CD4-positive, alpha-beta T cell treated with Interleukin-15 for 1 hour (primary cell): ENCODE data around the gene ATXN10.

Experiments used
- DNase-seq: peaks from one replicate; pipeline ENCODE4 v3.0.0-alpha.2; 2020

Gene ATXN10

DNA sequence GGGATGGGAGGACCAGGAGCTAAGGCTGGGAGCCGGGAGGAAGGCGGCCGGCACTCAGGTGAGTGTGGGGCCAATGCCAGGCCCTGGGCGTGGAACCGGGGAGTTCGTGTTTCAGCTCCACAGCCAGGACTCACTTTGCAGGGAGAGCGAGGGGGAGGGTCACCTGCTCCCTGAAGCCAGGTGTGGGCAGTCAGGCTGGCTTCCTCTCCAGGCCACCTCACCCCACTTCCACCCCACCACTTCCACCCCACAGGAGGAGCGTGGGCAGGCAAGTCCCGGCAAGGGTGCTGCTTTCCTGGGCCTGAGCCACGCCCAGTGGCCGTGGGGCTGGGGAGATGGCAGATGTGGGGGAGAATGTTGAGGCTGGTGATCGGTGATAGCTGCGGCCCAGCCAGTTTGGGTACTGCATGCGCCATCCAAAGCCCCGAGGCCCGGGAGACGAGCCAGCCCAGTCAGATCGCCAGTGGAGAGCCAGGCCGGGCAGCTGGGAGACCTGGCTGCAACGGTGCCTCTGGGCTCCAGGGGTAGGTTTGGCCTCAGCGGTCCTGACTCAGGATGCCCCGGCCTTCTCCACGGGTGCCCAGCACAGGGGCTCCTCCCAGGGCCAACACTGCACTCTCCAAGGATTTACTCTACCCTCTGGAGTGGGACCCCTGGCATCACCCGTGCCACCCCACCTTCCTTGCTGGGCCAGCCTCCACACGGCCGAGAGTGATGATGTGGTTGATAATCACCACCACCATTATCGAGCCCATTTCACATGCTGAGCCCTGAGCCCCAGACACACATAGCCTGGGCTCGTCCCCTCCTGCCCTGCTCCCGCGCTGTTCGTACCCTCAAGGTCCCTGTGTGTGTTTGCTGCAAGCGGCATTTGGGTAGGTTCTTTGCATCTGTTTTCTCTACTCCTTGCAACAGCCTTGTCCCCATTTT is 211.5 kb downstream of the ATXN10 start:
- DNase-seq = peak; percentile 9

DNA sequence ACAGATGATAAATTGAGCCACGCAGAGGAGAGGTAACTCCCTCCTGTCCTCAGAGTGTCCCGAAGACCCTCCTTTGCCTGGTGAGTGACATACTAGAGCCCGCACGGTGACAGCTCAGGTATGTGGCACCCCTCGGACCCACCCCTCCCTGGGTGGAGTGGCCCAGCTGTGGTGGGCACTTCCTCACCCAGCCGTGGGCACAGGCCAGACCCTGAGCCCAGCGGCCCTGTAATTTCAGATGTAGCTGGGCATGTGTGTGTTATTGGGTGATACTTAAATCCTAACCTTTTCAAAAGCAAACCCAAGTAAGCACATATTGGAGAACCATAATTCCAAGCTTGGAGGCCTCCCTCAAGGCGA is 212.2 kb downstream of the ATXN10 start:
- peak; percentile 10 for DNase-seq

DNA sequence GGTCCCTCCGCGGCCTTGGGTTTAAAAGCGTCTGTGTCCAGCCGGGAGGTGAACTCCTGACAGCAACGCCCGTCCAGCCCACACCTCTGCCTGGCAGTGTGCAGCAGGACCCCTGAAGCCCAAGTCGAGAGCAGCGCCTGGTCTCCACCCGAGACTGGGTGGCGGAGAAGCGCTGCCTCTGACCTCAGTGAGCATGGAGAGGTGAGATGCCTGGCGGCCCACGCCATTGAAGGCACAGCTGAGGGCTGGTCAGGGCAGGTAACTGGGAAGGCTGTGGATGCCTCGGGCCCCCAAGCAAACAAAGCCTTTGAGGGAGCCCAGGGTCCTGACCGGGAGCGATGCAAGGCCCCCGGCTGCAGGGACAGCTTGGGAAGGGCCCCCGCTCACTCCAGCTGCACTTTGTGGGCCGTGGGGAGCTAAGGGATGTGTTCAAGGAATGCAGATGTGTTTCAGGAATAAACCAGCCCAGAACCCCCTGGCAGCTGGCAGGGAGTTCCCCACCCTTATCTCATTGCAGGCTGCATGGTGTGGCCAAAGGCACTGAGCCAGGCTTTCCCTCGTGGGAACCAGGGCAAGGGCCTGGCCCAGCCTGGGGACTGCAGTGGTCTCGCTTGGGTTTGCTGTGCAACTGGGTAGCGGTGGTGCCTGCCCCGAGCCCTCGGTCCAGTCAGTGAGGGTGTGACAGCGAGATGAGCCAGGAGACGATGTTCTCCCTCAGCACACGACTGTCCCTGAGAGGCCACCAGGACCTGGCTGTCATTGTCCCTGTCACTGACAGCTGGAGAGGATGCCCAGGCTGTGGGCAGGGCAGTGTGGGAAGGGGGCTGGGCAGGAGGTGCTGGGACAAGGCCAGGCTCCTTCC is 212.8 kb downstream of the ATXN10 start:
- peak; percentile 14 for DNase-seq

DNA sequence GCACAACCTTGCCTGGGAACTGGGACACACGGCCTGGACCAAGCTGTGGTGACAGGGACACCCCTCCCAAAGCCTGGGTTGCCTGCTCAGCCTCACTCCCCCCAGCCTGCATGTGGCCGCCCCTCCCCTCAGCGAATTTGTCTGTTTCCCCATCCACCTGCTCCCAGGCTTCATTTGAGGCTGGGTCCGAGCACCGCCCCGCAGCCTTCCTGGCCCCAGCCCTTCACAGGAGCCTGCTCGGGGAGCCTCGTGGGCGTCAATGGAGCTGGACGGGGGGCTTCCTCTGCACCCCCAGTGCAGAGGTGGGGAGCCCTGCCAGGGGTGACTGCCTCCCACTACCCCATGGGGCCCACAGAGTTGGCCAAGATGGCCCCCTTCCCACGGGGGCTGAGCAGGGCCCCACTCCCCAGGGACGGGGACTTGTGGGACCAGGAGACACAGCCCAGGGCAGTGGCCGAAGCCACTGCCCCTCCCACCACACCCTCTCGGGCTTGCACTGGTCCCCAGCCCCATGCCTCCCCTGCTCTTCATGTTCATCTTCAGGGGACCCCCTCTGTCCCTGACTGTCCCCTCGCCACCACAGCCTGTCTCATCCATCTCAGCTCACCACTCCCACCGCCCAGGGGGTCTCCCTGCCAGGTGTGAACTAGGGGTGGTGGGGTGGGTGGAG is 213.7 kb downstream of the ATXN10 start:
- DNase-seq = peak; percentile 4

DNA sequence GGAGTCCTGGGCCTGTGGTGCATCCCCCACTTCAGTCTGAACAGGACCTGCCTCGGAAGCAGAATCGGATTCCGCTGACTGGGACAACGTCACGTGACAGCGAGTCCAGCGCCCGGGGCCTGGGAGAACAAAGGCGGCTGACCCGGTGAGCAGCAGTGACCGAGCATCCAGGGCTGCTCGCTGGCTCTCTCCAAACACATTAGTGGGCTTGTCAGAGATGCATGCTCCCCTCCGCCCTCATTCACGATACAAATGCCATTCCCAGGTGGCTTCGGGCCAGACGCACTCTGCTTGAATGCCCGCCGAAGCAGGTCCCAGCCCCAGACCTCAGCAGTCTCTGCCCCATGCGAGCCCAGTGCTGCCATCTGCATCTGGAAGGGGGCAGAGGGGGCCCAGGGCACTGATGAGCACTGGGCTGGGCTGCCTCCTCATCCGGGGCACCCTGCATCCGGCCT is 214.3 kb downstream of the ATXN10 start:
- peak; percentile 10 for DNase-seq

DNA sequence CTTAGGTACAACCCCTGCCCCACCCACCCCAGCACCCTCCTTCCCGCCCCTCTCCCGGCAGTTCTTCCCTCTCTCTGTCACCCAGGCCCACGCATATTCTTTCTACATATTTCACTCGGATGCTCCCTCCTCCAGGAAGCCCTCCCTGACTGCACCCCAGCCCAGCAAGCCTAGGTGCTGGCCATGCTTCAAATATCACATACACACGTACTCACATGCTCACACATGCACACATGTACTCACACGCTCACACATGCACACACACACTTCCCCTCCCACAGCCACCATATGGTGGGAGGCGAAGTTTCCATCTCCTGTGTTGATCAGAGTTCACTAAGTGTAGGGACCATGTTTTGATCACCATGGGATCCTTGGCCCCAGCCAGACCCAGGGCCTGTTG is 214.9 kb downstream of the ATXN10 start:
- DNase-seq = peak; percentile 6

DNA sequence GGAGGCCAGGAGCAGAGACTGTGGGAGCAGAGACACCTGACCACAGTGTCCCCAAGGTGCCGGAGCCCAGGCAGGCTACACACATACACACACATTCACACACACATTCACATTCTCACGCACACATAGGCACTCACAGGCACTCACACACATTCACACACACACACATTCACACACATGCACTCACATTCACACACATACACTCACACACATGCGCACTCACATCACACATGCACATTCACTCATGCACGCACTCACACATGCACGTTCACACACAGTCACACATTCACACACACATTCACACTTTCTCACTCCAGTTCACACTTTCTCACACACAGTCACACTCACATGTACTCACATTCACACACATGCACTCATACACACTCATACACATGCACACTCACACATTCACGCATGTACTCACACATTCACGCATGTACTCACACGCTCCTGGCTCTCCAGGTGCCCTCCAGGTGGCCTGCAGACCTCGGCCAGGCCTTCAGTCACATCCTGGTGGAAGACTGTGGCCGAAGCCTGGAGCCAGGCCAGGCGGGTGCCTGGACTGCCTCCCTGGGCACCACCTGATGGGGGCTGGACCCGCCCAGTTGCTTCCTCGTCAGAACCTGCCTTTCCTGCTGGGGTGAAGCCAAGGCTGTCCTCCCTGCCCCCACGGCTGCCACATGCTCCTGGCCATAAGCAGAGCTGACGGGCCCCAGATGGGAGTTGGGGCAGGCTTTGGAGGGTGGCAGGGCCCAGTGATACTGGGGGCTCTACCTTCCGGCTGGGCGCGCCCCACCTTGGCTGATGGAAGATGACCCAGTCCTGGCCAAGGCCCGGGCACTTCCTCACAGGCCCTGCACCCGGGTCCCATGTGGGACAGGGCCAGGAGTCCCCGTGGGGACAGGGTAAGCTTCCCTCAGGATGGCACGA is 215.8 kb downstream of the ATXN10 start:
- DNase-seq = no peak

DNA sequence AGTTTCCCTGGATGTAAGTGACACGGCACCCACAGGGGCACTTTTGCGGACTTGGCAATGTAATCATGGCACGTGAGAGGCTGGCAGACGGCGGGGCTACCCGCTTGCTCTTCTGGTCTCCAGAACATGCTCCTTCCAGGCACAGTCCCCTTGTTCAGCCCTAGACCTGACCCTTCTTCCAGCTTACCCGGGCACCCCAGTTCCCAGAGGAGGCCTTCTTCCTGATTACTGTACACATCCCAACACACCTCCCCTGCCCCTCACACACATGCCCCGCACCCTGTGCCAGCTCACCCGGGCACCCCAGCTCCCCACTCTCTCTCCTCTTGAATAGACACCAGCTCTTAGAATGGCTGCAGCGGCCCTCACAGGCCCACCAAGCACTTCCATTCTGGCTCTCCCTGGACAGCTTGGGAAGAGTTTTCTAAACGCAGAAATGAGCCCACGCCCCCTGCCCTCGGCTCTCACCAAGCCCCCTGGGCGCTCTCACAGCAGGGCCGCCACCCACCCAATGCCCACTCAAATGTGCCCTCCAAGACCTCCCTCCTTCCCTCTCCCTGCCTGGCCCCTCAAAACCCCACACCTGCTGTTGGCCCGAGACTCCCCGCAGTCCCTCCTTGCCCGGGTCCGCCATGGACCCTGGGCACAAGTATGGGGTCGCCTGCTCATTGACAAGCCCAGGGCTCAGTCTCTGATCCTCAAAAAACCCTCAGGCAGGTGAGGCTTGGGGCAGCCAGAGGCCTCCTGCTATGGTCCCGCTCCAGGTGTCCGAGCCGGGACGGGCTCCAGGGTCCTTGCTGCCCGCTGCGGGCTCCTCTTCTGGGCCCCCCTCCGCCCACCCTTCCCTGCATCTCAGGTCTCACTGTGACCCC is 216.8 kb downstream of the ATXN10 start:
- no peak for DNase-seq

DNA sequence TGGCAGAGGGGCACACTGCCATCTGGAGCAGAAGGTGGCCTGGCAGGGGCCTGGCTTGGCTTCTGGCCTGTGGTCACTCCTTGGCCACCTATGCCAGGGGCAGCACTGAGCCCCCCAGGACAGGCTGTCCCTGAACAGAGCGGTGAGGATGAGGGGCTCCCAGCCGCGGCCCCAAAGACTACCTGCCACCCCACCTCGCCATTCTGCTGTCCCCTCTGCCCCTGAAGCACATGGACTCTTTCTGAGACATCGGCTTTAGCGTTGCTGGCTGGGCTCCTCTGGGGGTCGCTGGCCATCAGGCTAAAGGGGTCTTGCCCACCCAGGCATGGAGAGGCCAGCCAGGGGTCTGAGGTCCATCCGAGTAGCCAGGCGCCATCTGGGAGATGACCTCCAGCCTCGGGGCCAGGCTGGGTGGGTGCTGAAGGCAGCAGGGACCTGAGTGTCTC is 217.5 kb downstream of the ATXN10 start:
- DNase-seq = no peak

DNA sequence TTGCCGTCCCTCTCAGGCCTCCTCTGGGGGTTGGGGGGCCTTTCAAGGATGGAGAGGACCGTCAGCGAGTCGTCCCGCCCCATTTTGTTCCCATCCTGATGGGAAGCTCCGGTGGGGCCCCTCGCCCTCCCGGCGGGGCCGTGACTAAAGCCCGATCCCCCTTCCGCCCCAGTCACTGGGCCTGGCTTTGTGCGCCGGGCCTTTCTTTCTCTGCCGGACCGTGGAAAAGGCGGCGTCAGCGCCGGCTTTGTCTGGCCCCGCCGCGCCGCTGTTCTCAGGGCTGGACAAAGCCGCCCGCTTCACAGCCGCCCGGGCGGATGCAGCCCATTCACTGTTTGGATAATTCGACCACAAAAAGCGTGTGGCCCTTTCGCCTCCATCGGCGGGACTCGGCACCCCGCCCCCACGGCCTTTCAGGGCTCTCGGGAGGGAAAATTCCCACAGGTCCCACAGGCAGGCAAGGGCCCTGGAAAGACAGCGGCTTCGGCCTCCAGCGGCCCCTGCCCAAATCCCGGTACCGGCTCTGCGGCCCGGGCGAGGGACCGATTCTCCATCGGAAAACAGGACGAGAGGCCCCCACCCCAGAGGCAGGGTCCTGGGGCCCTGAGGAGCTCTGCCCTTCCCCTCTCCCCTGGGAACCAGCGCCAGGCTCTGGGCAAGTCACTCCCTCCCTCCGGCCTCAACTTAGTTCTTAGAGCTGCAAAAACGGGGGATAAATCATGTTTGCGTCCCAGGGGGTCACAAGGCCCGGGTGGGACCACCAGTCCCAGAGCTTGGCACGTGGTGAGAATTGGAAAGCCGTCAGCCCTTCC is 218.1 kb downstream of the ATXN10 start:
- DNase-seq = no peak

DNA sequence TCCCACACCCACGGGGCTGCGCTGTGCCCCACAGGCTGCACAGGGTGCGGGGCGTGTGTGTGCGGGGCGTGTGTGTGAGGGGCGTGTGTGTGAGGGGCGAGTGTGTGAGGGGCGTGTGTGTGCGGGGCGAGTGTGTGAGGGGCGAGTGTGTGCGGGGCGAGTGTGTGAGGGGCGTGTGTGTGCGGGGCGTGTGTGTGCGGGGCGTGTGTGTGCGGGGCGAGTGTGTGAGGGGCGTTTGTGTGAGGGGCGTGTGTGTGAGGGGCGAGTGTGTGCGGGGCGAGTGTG is 218.7 kb downstream of the ATXN10 start:
- no peak for DNase-seq

DNA sequence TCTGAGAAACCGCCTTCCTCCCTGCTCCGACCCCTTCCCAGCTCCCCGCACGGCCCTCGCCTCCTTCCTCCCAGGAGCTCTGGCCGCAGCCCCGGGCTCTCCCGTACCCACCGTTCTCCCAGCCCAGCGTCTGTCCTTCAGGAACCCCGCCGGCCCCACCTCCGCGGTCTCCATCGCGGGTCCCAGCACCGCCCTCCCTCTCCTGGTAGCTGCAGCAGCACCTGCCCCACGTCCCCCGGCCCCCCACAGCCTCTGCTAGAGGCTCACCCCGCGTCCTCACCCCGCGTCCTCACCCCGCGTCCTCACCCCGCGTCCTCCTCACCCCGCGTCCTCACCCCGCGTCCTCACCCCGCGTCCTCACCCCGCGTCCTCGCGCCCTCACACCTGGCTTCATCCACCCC is 219.4 kb downstream of the ATXN10 start:
- no peak for DNase-seq

DNA sequence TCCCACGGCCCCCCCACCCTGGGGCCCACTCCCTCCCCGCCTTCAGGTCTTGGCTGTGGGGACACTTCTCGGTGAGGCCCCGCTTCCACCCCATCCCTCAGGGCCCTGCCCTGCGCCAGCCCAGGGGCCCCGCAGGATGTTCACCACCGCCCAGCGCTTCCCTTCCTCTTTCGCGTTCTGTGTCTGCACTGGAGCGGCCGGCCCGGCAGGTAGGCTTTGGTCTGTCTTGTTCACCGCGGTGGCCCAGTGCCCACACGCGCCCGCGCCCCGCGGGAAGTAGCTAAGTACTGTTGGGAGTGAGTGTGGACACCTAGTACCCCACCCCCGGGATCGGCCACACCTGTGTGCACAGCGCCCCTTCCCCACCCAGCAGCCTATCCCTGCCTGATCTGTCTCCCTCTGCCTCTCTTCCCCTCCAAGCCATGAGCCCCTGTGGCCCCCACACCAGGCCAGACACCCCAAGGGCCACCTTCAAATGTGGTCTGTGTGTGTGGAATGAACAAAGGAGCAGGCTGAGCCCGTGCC is 219.9 kb downstream of the ATXN10 start:
- no peak for DNase-seq

DNA sequence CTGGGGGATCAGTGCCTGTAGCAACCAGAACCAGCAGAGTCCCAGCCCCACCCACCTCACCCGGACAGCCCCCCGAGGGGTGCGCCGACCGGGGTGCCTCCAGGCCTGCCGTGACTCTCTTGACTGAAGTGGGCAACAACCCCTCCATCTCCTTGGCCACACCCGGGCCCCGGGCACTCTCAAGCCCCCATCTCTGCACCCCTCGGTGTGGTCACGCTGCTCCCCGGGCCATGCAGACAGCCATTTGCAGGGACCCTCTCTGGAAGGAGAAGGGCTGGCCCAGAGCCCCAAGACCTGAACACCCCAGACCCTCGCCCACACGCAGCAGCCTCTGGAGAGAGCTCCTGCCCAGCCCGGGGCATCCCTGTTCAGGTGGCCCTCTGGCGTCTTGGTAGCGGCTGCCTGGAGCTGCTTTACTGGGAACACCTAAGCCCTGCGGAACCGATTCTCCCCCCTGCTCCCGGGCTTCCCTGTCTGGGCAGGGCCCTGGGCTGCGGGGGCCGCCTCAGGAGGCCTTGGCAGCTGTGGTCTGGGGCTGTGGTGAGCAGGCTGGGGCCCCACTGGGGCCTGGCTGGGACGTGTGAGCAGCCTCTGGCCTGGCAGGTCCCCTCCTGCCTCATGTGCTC is 220.5 kb downstream of the ATXN10 start:
- DNase-seq = no peak

DNA sequence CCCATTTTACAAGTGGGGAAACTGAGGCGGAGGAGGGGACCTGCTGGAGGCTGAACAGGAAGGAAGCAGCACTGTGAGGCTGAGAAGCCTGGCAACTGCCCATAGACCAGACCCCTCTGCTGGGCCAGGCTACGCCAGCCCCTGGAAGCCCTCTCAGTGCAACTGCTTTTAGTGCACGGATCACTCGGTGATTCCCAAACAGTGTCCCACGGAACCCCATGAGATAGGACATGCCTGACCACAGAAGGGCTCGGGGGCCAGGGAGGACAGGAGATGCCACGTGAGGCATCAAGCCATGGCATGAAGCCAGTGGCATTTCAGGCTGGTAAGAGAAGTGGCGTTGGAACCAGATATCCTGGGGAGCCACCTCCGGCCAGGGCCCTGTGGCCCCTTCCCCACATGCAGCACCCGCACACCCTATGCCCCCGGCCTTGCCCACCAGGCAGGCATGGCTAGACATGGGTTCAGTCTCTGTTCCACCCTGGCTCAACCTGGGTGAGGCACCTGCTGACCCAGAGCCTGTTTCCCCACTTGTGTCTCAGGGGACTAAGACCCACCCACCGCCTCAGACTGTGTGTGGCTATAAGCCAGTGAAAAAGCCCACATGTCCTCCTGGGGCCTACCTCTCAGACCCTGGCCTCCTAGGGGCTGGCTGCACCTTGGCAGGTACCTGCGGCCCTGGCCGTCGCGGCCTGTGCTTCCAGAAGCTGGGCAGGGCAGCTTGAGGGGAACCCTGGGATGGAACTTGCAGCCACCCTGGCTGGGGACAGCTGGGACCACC is 221.2 kb downstream of the ATXN10 start:
- no peak for DNase-seq

DNA sequence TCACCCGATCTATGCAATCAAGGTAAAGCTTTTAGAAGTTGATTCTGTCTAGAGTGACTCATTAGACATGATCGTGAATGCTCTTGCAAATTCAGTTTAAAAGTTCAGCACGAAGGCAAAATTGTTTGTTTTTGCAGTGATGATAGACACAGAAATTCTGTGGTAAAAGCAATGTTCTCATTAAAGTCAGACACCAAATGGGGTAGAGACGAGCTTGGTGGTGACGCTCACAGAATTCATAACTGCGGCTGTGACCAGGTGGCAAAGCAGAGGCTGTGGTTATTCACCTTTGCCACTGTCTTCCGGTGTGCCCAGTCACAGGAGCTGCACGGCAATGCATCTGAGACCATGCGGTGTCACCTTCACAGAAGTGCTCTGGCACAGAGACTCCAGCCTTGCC is 221.9 kb downstream of the ATXN10 start:
- no peak for DNase-seq
